IMR-90 (cell line): ENCODE results near the gene PLB1. TPM values are rescaled to one million over a fixed set of nuclear protein-coding genes. Genes with fewer than 3 reads are reported as not detected.

Experiments
- ATAC-seq: fragments of 200-7000 bp; cut with Tn5 transposase; 2 replicates; pipeline ENCODE4 v1.9.1; 2020; ENCODE audit warnings: low read depth, mild to moderate bottlenecking, moderate library complexity
- BruUV-seq: library from RNA; stranded (reverse); fragments of 400-500 nt; replicated peaks from 2 replicates; lab custom pipeline; 2021; lab: Mats Ljungman, UMichigan
- CTCF ChIA-PET: fragments of 300-600 bp; formaldehyde crosslinking; extraction: SDS; loops from one replicate; lab custom pipeline; 2021; ENCODE audit warnings: antibody characterized with exemption; lab: Yijun Ruan, JAX
- POLR2A ChIA-PET: fragments of 300-600 bp; sonication (Branson Sonifier 250); formaldehyde crosslinking; loops from one replicate; lab custom pipeline; 2022; ENCODE audit warnings: antibody characterized with exemption; ENCODE audit not compliant: unreplicated experiment; lab: Charles Lee
- DNase-seq: peaks from one replicate; pipeline ENCODE4 v3.0.0; 2013
- H2AFZ ChIP-seq: replicated peaks from 2 replicates; pipeline ENCODE3; 2013; ENCODE audit warnings: low read length, mild to moderate bottlenecking; ENCODE audit not compliant: poor library complexity
- H2AK5ac ChIP-seq: 2 replicates; pipeline ENCODE4 v1.6.1; 2013; ENCODE audit warnings: low read depth, low read length, inconsistent platforms
- H2AK9ac ChIP-seq: replicated peaks from 2 replicates; pipeline ENCODE3; 2013; ENCODE audit warnings: mild to moderate bottlenecking, low read depth, low read length, moderate library complexity; ENCODE audit not compliant: poor library complexity
- H2BK120ac ChIP-seq: 2 replicates; pipeline ENCODE4 v1.6.1; 2013; ENCODE audit warnings: low read depth, low read length, inconsistent platforms
- H2BK15ac ChIP-seq: 3 replicates; pipeline ENCODE4 v1.6.1; 2013; ENCODE audit warnings: low read depth, low read length, inconsistent platforms
- H2BK20ac ChIP-seq: 2 replicates; pipeline ENCODE4 v1.6.1; 2013; ENCODE audit warnings: low read depth, mild to moderate bottlenecking, inconsistent platforms, low read length, moderate library complexity
- H2BK5ac ChIP-seq: 2 replicates; pipeline ENCODE4 v1.6.1; 2013; ENCODE audit warnings: mild to moderate bottlenecking, low read depth, low read length, inconsistent platforms; ENCODE audit not compliant: poor library complexity, severe bottlenecking
- H3K14ac ChIP-seq: replicated peaks from 2 replicates; pipeline ENCODE4 v1.6.1; 2013; ENCODE audit warnings: low read depth, low read length, inconsistent platforms
- H3K18ac ChIP-seq: 2 replicates; pipeline ENCODE4 v1.6.1; 2013; ENCODE audit warnings: low read depth, low read length, control low read depth
- H3K23ac ChIP-seq: 2 replicates; pipeline ENCODE4 v1.6.1; 2013; ENCODE audit warnings: low read depth, low read length, inconsistent platforms
- H3K27ac ChIP-seq: 2 replicates; pipeline ENCODE4 v1.5.1; 2013; ENCODE audit warnings: mild to moderate bottlenecking, control low read depth, low read length; ENCODE audit not compliant: insufficient read depth
- H3K27me3 ChIP-seq: 2 replicates; pipeline ENCODE4 v1.6.1; 2013; ENCODE audit warnings: low read length; ENCODE audit not compliant: control insufficient read depth, insufficient read depth
- H3K36me3 ChIP-seq: 2 replicates; pipeline ENCODE4 v1.6.1; 2013; ENCODE audit warnings: low read length, mixed read lengths; ENCODE audit not compliant: control insufficient read depth, insufficient read depth
- H3K4ac ChIP-seq: 2 replicates; pipeline ENCODE4 v1.6.1; 2013; ENCODE audit warnings: low read depth, low read length, inconsistent platforms
- H3K4me1 ChIP-seq: 2 replicates; pipeline ENCODE4 v1.6.1; 2013; ENCODE audit warnings: low read length, mixed read lengths; ENCODE audit not compliant: control insufficient read depth, insufficient read depth
- H3K4me2 ChIP-seq: 2 replicates; pipeline ENCODE4 v1.6.1; 2013; ENCODE audit warnings: low read depth, mild to moderate bottlenecking, control low read depth, low read length, moderate library complexity
- H3K4me3 ChIP-seq: 2 replicates; pipeline ENCODE4 v1.5.1; 2013; ENCODE audit warnings: low read depth, mild to moderate bottlenecking, control low read depth, low read length, moderate library complexity; ENCODE audit not compliant: insufficient read depth
- H3K56ac ChIP-seq: 2 replicates; pipeline ENCODE4 v1.6.1; 2013; ENCODE audit warnings: low read length, inconsistent platforms; ENCODE audit not compliant: insufficient read depth; ENCODE audit errors: extremely low read depth
- H3K79me1 ChIP-seq, 2 experiments: 2 replicates each; pipeline ENCODE4 v1.6.1; 2013; ENCODE audit warnings: low read length in 2 of 2, inconsistent platforms in 1 of 2, low read depth in 1 of 2
- H3K9ac ChIP-seq: 2 replicates; pipeline ENCODE4 v1.6.1; 2013; ENCODE audit warnings: low read depth, low read length, control low read depth
- H3K9me1 ChIP-seq: 2 replicates; pipeline ENCODE4 v1.6.1; 2013; ENCODE audit warnings: low read length, inconsistent platforms; ENCODE audit not compliant: insufficient read depth
- H3K9me3 ChIP-seq: 2 replicates; pipeline ENCODE4 v1.6.1; 2013; ENCODE audit warnings: low read length; ENCODE audit not compliant: control insufficient read depth, insufficient read depth
- H4K20me1 ChIP-seq: 2 replicates; pipeline ENCODE4 v1.6.1; 2013; ENCODE audit warnings: low read length, inconsistent platforms; ENCODE audit not compliant: insufficient read depth
- H4K5ac ChIP-seq: 2 replicates; pipeline ENCODE4 v1.6.1; 2013; ENCODE audit warnings: mild to moderate bottlenecking, low read depth, low read length, control low read depth
- H4K8ac ChIP-seq, 2 experiments: 2 replicates each; pipeline ENCODE4 v1.6.1; 2013; ENCODE audit warnings: low read depth in 2 of 2, low read length in 2 of 2, control low read depth in 1 of 2, inconsistent platforms in 1 of 2
- H4K91ac ChIP-seq: 2 replicates; pipeline ENCODE4 v1.6.1; 2013; ENCODE audit warnings: low read depth, low read length, inconsistent platforms; ENCODE audit not compliant: insufficient read depth
- FOS ChIP-seq: fragments of 150-350 bp; IDR thresholded peaks from 2 replicates; pipeline ENCODE4 v1.6.1; 2016; ENCODE audit warnings: low read depth, low read length
- RCOR1 ChIP-seq: IDR thresholded peaks from 2 replicates; pipeline ENCODE4 v1.6.1; 2012; ENCODE audit warnings: mild to moderate bottlenecking, low read length, improper control_type of control experiment; ENCODE audit not compliant: insufficient replicate concordance
- WGBS, 2 experiments: methylation state at CpG; one replicate each; pipeline versions ENCODE4 v1.1.5 to v1.1.7; 2013; ENCODE audit warnings: missing lambda C conversion rate in 2 of 2; ENCODE audit not compliant: insufficient read length in 1 of 2; ENCODE audit errors: extremely low coverage in 2 of 2; 5-methylcytosine and 5-hydroxymethylcytosine counted together
- dilution Hi-C: fragments of 300-500 bp; cut with HindIII; formaldehyde crosslinking; loops from one replicate; pipeline ENCODE4 v1.14.3; 2018; ENCODE audit warnings: low sequenced_read_pairs; ENCODE audit not compliant: unreplicated experiment
- in situ Hi-C: fragments of 300-500 bp; cut with MboI; formaldehyde crosslinking; loops from 3 replicates; pipeline ENCODE4 v1.14.3; 2019; ENCODE audit warnings: low sequenced_read_pairs, inconsistent platforms, mixed read lengths
- intact Hi-C: fragments of 100-400 bp; cut with micrococcal nuclease; formaldehyde crosslinking; loops from 2 replicates; pipeline ENCODE4 v1.10.0; 2022
- polyA plus RNA-seq, 3 experiments: library from polyadenylated mRNA; depleted of rRNA; stranded (reverse); fragments of >200 nt; gene quantifications; 2 replicates each; pipeline ENCODE4 v1.2.3, GENCODE V29; 2012; ENCODE audit warnings: low replicate concordance in 1 of 3
- total RNA-seq: library from RNA; depleted of rRNA; stranded (reverse); fragments of >200 nt; gene quantifications from 2 replicates; pipeline ENCODE4 v1.2.3, GENCODE V29; 2012

Gene PLB1
- total and polyA plus RNA-seq, 2 of the 4 experiments (the other 2 are of a cell fraction), result 0.74 to 0.90 TPM

DNA sequence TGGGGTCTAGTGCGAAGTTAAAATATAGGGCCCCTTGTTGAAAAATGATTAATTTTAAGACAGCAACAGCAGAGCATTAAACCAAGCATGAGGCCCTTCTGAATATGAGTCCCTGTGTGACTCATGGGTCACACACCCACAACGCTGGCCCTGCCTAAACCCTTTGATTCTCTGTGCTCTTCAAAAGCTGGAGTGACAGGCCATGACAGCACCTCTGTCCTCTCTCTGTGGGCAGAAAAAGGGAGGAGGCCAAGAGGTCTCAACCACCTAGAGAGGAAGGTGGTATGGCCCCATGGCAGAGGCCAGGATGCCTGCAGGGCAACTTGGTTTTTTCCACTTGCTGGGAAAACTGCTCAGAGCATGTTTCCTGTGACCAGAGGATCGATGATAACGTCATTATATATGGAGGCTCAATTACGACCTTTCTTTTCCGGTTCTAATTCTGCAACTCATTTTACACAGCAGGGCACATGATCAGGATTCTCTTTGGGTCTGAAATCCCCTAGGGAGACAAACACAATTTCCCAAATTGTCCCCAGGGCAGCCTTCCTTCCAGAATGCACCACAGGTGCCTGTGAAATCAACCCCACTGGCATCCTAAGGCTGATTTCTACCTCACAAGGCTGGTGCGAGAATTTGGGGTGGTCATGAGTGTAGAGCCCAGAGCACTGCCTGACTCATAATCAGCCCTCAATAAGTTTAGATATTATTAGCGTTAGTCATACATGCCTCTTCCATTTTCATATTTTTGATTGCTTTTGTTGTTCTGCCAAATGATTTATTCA lies 153.8 kb downstream of the PLB1 start:
- Histone ChIP-seq H2AFZ (peak overlapping the region; percentile 81), H3K36me3 (no peaks in the 10 kb centered on the region), H4K5ac (no peak overlapping the region), H3K4me3 (no peak overlapping the region), H4K91ac (peak overlapping the region; percentile 62), H3K79me1 (no peaks in the 10 kb centered on the region), H3K9ac (no peak overlapping the region), H3K14ac (peak overlapping the region; percentile 74; the same call in 1 of the 2 replicates), H3K4ac (peak overlapping the region; percentile 78; the same call in 1 of the 2 replicates), H3K4me1 (peaks cover 9% of the 10 kb centered on the region), H3K23ac (no peak overlapping the region), H4K8ac (peak overlapping the region in 1 of 2 experiments; percentile 27; a peak in 1 of 4 replicates), H2AK5ac (peak overlapping the region; percentile 76), H2BK20ac (peak overlapping the region; percentile 67), H3K9me1 (peaks cover 15% of the 10 kb centered on the region; the same call in 1 of the 2 replicates), H3K27ac (no peak overlapping the region), H3K4me2 (no peak overlapping the region), H3K56ac (no peak overlapping the region), H3K27me3 (no peaks in the 10 kb centered on the region), H3K9me3 (no peaks in the 10 kb centered on the region), H4K20me1 (no peaks in the 10 kb centered on the region), H2BK15ac (peak overlapping the region; percentile 77; the same call in 1 of the 3 replicates), H3K18ac (no peak overlapping the region), H2AK9ac (peak overlapping the region; percentile 74), H2BK120ac (peak overlapping the region; percentile 53; the same call in 1 of the 2 replicates), H2BK5ac (no peak overlapping the region)
- in situ Hi-C loops, result no loop called here
- dilution Hi-C loops, result no loop called here
- intact Hi-C loops, result no loop called here
- ChIA-PET POLR2A (no interaction called here), CTCF (no interaction called here)
- peak; percentile 52 for ATAC-seq
- peak; percentile 47; the same call in 1 of the 2 replicates for TF ChIP-seq FOS
- no peak for TF ChIP-seq RCOR1
- no TSS peak for BruUV-seq
- WGBS, 2 experiments, result 93% methylated on average over 3 of the region's 8 CpGs; no CpG with 5 or more reads in 1 of the 2 experiments
- peak; percentile 58 for DNase-seq
